ENCODE data around the gene HECTD1.

- TF ChIP-seq, protein P1, sequence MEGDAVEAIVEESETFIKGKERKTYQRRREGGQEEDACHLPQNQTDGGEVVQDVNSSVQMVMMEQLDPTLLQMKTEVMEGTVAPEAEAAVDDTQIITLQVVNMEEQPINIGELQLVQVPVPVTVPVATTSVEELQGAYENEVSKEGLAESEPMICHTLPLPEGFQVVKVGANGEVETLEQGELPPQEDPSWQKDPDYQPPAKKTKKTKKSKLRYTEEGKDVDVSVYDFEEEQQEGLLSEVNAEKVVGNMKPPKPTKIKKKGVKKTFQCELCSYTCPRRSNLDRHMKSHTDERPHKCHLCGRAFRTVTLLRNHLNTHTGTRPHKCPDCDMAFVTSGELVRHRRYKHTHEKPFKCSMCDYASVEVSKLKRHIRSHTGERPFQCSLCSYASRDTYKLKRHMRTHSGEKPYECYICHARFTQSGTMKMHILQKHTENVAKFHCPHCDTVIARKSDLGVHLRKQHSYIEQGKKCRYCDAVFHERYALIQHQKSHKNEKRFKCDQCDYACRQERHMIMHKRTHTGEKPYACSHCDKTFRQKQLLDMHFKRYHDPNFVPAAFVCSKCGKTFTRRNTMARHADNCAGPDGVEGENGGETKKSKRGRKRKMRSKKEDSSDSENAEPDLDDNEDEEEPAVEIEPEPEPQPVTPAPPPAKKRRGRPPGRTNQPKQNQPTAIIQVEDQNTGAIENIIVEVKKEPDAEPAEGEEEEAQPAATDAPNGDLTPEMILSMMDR (IDR thresholded peaks at IDR 0.05; ENCODE audit: insufficient read depth, low read length), result no peak
- TF ChIP-seq, protein P2, sequence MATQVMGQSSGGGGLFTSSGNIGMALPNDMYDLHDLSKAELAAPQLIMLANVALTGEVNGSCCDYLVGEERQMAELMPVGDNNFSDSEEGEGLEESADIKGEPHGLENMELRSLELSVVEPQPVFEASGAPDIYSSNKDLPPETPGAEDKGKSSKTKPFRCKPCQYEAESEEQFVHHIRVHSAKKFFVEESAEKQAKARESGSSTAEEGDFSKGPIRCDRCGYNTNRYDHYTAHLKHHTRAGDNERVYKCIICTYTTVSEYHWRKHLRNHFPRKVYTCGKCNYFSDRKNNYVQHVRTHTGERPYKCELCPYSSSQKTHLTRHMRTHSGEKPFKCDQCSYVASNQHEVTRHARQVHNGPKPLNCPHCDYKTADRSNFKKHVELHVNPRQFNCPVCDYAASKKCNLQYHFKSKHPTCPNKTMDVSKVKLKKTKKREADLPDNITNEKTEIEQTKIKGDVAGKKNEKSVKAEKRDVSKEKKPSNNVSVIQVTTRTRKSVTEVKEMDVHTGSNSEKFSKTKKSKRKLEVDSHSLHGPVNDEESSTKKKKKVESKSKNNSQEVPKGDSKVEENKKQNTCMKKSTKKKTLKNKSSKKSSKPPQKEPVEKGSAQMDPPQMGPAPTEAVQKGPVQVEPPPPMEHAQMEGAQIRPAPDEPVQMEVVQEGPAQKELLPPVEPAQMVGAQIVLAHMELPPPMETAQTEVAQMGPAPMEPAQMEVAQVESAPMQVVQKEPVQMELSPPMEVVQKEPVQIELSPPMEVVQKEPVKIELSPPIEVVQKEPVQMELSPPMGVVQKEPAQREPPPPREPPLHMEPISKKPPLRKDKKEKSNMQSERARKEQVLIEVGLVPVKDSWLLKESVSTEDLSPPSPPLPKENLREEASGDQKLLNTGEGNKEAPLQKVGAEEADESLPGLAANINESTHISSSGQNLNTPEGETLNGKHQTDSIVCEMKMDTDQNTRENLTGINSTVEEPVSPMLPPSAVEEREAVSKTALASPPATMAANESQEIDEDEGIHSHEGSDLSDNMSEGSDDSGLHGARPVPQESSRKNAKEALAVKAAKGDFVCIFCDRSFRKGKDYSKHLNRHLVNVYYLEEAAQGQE (IDR thresholded peaks at IDR 0.05; ENCODE audit: insufficient replicate concordance, low read depth), result no peak
- no peak for TF ChIP-seq SPI1 (IDR thresholded peaks at IDR 0.05; ENCODE audit: borderline replicate concordance, low read depth)
Observed at GRCh38 chr14:31096255-31096654, 111.3 kb downstream of the HECTD1 start.

Data from HL-60 (cell line).